Stomach (tissue), 4 donors: ENCODE measurements around the gene PSEN1.

ENCODE experiments used
- CTCF ChIP-seq, 7 experiments: fragments of 450-650 bp in 4 of 7; fragments of 200-600 bp in 3 of 7; sonication (generic) in 3 of 7; IDR thresholded peaks; one replicate each; pipeline ENCODE4 v1.5.1; 2016 to 2019; ENCODE audit warnings: antibody characterized with exemption in 7 of 7, control low read depth in 2 of 7, mild to moderate bottlenecking in 1 of 7
- POLR2A ChIP-seq, 4 donors: fragments of 450-650 bp; IDR thresholded peaks; one replicate each; pipeline ENCODE4 v1.6.1; 2016; ENCODE audit warnings: antibody characterized with exemption in 4 of 4, control low read depth in 2 of 4, mild to moderate bottlenecking in 1 of 4, moderate library complexity in 1 of 4
- POLR2AphosphoS5 ChIP-seq, 3 donors: sonication (generic); formaldehyde crosslinking; IDR thresholded peaks; one replicate each; pipeline ENCODE4 v1.6.1; 2016; ENCODE audit warnings: antibody characterized with exemption in 3 of 3

- TF ChIP-seq POLR2AphosphoS5 (IDR thresholded peaks at IDR 0.05) = no peak
- no peak for TF ChIP-seq CTCF (IDR thresholded peaks at IDR 0.05)
- TF ChIP-seq POLR2A (IDR thresholded peaks at IDR 0.05) = no peak
These were observed 75.1 kb downstream of the PSEN1 start for GRCh38 chr14:73211251-73212040.
